ENCODE measurements around the gene TCEAL3.

The TCEAL3 gene

GRCh38 chrX:103610282-103610681 lies 2.5 kb downstream of the TCEAL3 start:
- TF ChIP-seq, protein P1, sequence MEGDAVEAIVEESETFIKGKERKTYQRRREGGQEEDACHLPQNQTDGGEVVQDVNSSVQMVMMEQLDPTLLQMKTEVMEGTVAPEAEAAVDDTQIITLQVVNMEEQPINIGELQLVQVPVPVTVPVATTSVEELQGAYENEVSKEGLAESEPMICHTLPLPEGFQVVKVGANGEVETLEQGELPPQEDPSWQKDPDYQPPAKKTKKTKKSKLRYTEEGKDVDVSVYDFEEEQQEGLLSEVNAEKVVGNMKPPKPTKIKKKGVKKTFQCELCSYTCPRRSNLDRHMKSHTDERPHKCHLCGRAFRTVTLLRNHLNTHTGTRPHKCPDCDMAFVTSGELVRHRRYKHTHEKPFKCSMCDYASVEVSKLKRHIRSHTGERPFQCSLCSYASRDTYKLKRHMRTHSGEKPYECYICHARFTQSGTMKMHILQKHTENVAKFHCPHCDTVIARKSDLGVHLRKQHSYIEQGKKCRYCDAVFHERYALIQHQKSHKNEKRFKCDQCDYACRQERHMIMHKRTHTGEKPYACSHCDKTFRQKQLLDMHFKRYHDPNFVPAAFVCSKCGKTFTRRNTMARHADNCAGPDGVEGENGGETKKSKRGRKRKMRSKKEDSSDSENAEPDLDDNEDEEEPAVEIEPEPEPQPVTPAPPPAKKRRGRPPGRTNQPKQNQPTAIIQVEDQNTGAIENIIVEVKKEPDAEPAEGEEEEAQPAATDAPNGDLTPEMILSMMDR (IDR thresholded peaks at IDR 0.05; ENCODE audit: low read depth, low read length): no peak
- no peak overlapping the region for H3K4me3 ChIP-seq (ENCODE audit: low read depth, low read length)

DNA sequence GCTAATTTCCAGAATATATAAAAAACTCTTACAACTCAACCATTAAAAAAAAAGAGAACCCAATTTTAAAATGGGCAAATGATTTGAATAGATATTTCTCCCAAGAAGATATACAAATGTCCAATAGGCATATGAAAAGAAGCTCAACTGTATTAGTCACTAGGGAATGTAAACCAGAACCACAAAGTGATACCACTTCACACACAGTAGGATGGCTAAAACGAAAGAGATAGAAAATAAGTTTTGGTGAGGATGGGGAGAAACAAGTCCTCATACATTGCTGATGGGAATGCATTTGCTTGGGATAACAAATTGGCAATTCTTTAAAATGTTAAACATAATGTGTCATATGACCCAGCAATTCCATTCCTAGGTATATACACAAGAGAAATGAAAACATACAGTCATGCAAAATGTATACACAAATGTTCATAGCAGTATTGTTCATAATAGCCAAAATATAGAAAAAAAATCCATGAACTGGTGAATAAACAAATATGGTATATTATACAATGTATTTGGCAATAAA lies 5.7 kb downstream of the TCEAL3 start:
- TF ChIP-seq, protein P1 (IDR thresholded peaks at IDR 0.05; ENCODE audit: low read depth, low read length): no peak
- H3K4me3 ChIP-seq (ENCODE audit: low read depth, low read length): no peak overlapping the region

- no peak overlapping the region for H3K4me3 ChIP-seq (ENCODE audit: low read depth, low read length)
- TF ChIP-seq, protein P1 (IDR thresholded peaks at IDR 0.05; ENCODE audit: low read depth, low read length): no peak
Observed at GRCh38 chrX:103614999-103615398, 7.2 kb downstream of the TCEAL3 start.

DNA sequence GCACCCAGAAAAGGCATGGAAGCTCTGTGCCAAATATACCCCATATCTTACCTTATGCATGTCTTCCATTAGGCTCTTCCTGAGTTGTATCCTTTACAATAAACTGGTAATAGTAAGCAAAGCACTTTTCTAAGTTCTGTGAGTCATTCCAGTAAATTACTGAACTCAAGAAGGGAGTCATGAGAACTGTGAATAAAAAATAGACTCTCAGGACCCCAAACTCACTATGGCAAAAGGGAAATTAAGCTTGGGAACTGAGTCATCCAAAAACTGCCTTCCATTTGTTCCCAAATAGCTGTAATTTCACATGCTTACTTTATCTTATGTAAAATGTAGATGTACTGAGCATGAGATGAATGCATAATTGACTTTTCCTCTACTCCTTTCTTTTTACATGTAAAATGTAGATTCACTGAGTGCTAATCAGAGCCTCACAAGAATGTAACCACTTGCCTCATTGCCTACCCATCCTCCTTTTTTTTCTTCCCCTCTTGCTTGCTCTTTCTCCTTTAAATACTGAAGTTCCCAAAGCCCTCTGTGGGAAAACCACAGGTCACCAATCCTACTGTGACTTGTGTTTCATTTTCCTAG lies 8.1 kb downstream of the TCEAL3 start:
- no peak overlapping the region for H3K4me3 ChIP-seq (ENCODE audit: low read depth, low read length)
- TF ChIP-seq, protein P1 (IDR thresholded peaks at IDR 0.05; ENCODE audit: low read depth, low read length): no peak

DNA sequence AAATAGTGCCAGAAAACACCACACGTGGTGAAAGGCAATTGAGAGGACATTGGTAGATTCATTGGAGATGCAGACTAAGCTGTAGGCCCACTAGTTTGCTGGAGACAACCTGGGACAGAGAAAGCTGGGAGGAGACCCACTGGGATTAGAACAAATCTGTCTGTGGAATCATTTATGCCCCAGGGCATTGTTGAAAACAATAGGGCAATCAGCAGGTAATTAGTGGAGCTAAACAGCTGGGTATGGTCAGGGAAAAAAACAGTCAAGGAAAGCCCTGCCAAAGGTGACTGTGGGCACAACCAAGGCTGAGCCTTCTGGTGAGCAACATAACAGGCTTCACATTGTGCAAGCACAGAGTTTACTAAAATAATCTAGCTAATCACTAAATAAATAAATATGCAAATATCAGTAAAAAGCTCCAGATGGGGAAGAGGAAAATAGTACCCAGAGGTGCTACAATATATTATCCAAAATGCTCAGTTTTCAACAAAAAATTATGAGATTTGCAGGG lies 9.0 kb downstream of the TCEAL3 start:
- H3K4me3 ChIP-seq (ENCODE audit: low read depth, low read length): no peak overlapping the region
- TF ChIP-seq, protein P1 (IDR thresholded peaks at IDR 0.05; ENCODE audit: low read depth, low read length): no peak

DNA sequence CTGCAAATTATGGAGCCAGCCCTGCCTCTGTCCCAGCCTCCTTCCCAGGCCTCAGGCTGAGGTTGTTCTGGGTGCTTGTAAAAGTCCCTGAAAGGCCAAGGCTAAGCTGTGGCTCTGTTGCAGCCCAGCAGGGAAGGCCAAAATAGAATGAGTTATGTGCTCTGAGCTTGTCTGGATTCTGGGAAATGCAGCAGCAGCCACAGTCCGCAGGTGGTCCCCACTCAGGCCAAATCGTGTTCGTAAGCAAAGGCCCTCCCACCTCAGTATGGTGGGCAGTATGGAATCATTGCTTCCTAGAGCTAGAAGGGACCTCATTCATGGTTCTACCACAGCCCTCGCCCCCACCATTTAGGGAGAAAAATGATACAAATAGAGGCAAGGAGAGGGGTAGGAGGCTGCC lies 16.3 kb downstream of the TCEAL3 start:
- H3K4me3 ChIP-seq (ENCODE audit: low read depth, low read length): no peak overlapping the region
- TF ChIP-seq, protein P1 (IDR thresholded peaks at IDR 0.05; ENCODE audit: low read depth, low read length): no peak

GRCh38 chrX:103626855-103627254 lies 19.1 kb downstream of the TCEAL3 start:
- H3K4me3 ChIP-seq (ENCODE audit: low read depth, low read length): no peak overlapping the region
- TF ChIP-seq, protein P1 (IDR thresholded peaks at IDR 0.05; ENCODE audit: low read depth, low read length): no peak
